DMS153 (cell line): ENCODE results near the gene FUT9.

Experiments
- DNase-seq: peaks from one replicate; lab custom pipeline; 2025; lab: John Stamatoyannopoulos, UW

FUT9 gene

GRCh38 chr6:96015518-96016333 lies at the start of gene FUT9:
TSS of gene FUT9 (plus strand) at chr6:96015974. CDS start at chr6:96203156, 187,182 bp downstream.
- peak; percentile 82 for DNase-seq

- DNase-seq, result no peak
Measured at GRCh38 chr6:95967594-95967993, 48.2 kb upstream of the FUT9 start.

GRCh38 chr6:95973976-95974375 lies 41.8 kb upstream of the FUT9 start:
- DNase-seq, result no peak

- DNase-seq, result no peak
Measured at GRCh38 chr6:95978230-95978629, 37.5 kb upstream of the FUT9 start.

DNA sequence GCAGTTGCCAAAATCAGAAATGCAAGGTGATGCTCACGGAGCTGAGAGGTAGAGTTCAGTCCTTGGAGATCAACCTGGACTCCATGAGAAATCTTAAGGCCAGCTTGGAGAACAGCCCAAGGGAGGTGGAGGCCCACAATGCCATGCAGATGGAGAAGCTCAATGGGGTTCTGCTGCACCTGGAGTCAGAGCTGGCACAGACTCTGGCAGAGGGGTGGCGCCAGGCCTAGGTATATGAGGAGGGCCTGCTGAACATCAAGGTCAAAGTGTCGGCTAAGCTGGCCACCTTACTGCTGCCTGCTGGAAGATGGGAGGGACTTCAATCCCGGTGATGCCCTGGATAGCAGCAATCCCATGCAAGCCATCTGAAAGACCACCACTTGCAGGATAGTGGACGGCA lies 23.9 kb upstream of the FUT9 start:
- no peak for DNase-seq

GRCh38 chr6:95994151-95994550 lies 21.6 kb upstream of the FUT9 start:
- no peak for DNase-seq

DNA sequence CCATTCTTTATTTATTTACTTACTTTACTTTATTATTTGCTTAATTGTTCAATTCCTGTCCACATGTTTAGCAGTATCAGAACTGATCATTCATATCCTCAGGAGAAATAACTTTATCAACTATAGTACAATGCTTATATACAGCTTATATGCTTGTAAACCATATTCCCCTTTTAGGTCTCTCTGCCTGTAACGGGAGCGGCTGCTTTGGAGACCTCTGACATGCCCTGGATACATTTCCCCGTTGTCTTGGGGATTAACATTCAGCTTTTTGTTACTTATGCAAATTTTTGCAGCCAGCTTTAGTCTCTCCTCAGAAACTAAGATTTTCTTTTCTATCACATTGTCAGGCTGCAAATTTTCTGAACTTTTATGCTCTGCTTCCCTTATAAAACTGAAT lies 17.6 kb upstream of the FUT9 start:
- no peak for DNase-seq

DNA sequence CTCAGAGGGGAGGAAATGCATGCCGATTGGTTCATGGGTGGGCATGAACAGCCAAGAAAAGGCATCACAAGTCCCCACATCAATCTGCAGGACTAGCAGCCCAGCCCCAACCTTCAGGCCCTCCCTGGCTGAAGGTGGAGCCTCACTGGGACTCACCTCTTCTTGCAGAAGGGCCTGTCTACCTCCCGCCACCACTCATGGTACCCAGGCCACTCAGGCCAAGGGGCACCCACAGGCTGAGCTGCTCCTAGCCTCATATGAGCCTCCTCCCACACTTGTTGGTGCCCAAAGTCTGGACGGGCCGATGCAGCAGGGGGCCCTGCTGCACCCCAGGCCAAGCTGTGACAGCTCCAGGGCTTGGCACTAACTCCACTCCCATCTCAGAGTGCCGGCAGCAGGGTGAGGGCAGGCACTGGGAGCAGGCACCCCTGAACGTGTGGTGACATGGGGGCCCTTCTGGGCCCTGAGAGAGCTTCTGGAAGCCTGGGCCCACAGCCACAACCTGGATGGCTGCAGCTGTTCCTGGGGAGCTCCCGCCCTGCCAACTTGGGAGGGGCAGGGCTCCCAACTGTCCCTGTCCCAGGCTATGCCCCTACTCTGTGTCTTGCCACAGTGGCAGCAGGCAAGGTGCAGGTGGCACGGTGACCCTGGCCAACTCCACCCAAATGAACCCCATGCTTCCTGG lies 13.7 kb upstream of the FUT9 start:
- DNase-seq, result no peak

GRCh38 chr6:96002576-96002910 lies 13.2 kb upstream of the FUT9 start:
- DNase-seq, result no peak

GRCh38 chr6:96002912-96003311 lies 12.9 kb upstream of the FUT9 start:
- no peak for DNase-seq

DNA sequence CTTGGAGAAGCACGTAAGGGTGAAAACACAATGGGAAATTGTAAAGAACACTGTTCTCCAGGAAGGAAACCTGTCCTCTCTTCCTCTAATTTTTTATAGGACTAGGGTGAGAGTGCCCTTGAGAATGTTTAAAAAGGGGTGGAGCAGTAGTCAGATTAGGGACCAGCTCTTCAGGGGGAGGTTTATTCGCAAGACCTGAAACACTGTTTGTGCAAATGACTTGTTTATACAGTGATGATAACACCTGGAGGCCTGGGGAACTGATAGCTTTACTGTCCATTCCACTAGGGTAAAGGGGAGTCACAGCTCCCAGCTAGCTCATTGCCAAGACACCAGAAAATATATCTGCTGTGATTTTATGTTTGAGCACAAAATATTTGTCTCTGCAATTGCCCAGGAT lies 8.1 kb upstream of the FUT9 start:
- peak; percentile 71 for DNase-seq

GRCh38 chr6:96013531-96013930 lies 2.2 kb upstream of the FUT9 start:
- no peak for DNase-seq

DNA sequence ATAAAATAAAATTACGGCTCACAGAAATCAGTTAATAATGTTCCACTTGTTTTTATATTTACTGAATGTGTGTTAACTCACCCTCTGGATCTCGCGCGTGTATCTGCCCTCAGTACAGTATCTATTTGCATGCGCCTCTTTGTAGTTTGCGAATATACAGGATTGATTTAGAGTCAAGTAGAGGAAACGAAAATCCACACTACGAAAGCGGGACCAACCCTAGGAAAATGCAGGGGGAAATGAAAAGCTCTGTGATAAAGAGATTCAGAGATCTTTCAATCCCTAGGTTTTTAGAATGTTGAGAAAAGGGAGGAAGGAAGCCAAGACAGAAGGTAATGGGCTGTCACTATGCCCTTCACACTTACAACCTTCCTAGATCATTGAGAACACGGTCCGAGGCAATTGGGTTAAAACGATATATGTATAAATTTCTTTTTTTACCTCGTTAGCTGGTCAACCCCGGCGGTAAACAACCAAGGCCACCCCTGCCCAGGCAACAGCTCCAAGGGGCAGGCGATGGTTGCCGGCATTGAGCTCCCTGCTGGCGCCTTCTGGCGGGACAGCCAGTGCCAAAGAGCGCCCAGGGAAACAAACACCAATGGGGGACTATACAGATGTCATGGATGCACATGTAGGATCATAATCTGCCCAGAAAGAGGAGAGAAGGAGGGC lies 792 bp upstream of the FUT9 start:
- no peak for DNase-seq

DNA sequence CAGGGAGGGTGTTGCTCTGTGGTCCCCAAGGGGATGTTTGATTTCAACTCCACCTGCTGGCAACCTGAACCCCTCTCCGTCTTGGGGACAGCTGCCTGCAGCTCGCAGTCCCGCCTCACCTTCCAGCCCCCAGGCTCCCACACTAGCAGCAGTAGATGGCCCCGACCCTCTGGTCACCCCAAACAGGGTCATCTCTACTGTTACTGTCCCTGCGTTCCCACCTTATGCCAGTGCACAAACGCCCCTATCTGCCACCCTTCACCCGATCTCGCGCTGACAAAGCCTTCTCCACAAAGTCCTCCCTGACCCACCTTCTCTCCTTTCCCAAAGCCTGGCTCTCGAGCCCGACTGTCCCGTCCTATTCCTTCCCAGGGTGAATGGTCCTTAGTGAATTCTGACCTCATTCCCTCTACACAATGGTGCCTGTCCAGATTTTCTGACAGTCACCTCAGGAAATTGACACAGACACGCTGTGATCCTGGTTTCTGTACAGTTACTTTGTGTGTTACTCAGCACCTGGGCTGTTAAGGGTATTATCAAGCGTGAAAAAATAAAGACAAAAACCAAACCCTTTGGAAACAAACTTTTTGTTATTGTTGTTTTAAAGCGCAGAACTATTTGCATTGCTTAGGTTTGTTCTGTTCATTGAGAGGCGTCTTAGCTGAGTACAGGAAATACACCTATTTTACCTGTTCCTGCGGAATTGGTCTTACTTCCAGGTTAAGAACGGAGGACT lies 728 bp downstream of the FUT9 start:
- DNase-seq, result no peak

- no peak for DNase-seq
Measured at GRCh38 chr6:96017070-96017359, 1.2 kb downstream of the FUT9 start.

GRCh38 chr6:96022225-96022624 lies 6.5 kb downstream of the FUT9 start:
- DNase-seq, result no peak

GRCh38 chr6:96032661-96033060 lies 16.9 kb downstream of the FUT9 start:
- DNase-seq, result no peak

DNA sequence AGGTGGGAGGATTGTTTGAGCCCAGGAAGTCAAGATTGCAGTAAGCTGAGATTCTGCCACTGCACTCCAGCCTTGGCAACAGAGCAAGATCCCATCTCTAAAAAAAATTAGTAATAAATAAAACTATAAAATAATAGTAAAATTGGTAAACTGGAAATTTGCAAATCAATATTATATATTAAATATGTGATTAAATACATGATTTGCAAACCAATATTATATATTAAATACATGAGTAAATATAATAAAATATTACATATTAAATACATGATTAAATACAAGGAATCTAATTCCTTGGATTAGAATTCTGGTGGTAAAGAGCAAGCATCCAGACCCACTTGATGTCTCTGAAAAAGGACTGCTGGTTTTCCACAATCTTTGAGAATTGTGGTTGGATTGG lies 35.8 kb downstream of the FUT9 start:
- no peak for DNase-seq

- no peak for DNase-seq
Measured at GRCh38 chr6:96058082-96058481, 42.3 kb downstream of the FUT9 start.

DNA sequence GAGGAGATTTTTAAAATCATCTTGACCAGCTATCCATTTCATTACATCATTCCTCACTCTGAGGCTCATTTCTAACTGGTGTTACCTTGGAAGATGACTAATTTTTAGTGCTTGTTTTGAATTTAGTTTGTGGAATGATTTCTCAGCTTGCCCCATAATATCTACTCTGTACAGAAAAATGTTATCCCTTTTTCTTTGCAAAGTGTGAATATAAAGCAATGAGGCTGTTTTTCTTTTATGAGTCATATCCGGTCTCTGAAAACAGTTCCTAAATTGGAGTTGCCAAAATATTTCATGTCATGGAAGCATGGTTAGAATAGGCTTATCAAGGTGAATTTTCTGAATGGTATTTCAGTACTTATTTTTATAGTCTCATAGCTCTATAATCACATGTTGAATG lies 43.8 kb downstream of the FUT9 start:
- no peak for DNase-seq

DNA sequence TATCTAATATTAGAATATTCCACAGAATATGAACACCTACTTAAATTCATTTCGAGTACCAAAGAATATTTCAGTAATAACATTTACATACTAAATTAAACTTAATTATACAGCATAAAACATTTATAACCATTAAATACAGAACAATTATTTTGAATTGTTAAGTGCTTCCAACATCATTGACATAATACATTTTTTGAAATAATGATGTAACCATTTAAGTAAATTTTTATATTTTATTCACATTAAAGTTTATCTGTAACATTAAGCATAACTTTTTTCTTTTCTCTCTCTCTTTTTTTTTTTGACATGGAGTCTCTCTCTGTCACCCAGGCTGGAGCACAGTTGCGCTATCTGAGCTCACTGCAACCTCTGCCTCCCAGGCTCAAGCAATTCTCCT lies 44.5 kb downstream of the FUT9 start:
- no peak for DNase-seq

DNA sequence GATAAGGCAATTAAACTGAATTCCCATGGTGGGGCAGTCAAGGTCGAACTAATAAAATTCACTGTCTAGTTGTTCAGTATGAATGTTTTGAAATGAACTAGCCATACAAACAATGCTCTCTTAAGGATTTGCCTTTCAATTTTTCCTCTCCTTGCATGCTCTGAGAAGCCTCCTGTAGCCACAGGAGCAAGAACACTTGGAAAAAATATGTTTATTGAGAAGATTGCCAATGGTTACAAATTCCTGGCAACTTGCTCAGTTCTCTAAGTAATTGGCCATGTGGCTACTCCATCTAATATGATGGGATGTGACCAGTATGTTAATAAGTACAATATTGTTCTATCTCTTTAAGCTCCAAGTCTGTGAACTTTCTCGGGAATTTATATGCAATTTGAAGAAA lies 49.4 kb downstream of the FUT9 start:
- DNase-seq, result no peak

DNA sequence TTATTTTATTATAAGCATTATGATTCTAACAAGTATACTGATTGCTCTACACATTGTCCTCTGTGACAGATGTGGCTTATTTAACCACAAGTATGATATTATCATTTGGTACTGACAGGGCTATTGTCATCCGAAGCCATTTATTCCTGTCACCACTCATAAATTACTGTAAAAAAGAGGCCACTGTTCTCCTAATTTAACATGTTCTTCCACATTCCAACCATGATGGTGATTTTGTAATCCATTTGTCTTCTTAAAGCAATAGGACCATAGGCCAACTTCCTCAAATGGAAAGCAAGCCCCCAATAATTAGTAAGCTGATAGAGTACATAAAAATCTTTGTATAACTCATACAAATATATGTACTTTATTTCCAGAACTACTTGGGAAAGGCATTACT lies 50.6 kb downstream of the FUT9 start:
- no peak for DNase-seq
